Hematopoietic multipotent progenitor cell treated with erythropoietin and hydrocortisone succinate and interleukin-3 and kit ligand, for 8 days (in vitro differentiated cells): ENCODE data around the gene ADM.

Experiments
- DNase-seq: peaks from one replicate; pipeline ENCODE4 v3.0.0-alpha.2; 2015

Gene ADM

GRCh38 chr11:10329935-10330334 is 25.1 kb downstream of the ADM start:
- DNase-seq = no peak

GRCh38 chr11:10331548-10332289 is 26.8 kb downstream of the ADM start:
- DNase-seq = no peak

- DNase-seq = no peak
Measured at GRCh38 chr11:10333490-10333889, 28.6 kb downstream of the ADM start.

GRCh38 chr11:10338287-10338686 is 33.4 kb downstream of the ADM start:
- no peak for DNase-seq

GRCh38 chr11:10348650-10349280 is 43.9 kb downstream of the ADM start:
- DNase-seq = no peak

GRCh38 chr11:10349281-10349665 is 44.4 kb downstream of the ADM start:
- no peak for DNase-seq

GRCh38 chr11:10349806-10350205 is 44.9 kb downstream of the ADM start:
- no peak for DNase-seq

GRCh38 chr11:10350334-10350733 is 45.5 kb downstream of the ADM start:
- DNase-seq = no peak

- DNase-seq = no peak
Measured at GRCh38 chr11:10351435-10351764, 46.5 kb downstream of the ADM start.

GRCh38 chr11:10351765-10352641 is 47.1 kb downstream of the ADM start:
- no peak for DNase-seq

GRCh38 chr11:10352921-10353550 is 48.2 kb downstream of the ADM start:
- no peak for DNase-seq

GRCh38 chr11:10354389-10354788 is 49.5 kb downstream of the ADM start:
- DNase-seq = no peak

GRCh38 chr11:10355257-10355661 is 50.4 kb downstream of the ADM start:
- DNase-seq = no peak

- no peak for DNase-seq
Measured at GRCh38 chr11:10356161-10356560, 51.3 kb downstream of the ADM start.
